H1 (cell line): Measurements from ENCODE around the gene ITGB7.

ENCODE experiments used
- KDM5A ChIP-seq: fragments of 200-600 bp; IDR thresholded peaks from 2 replicates; pipeline ENCODE4 v1.7.1; 2012; ENCODE audit warnings: mild to moderate bottlenecking, low read length, inconsistent platforms, mixed read lengths
- TF ChIP-seq, protein P1 (sequence below): IDR thresholded peaks from 2 replicates; pipeline ENCODE4 v1.6.1; 2012; ENCODE audit warnings: inconsistent platforms
- TF ChIP-seq, protein P2 (sequence below), 3 experiments: IDR thresholded peaks; 1 replicate in 2 of 3; 2 replicates in 1 of 3; pipeline versions ENCODE4 v1.5.1 to v1.6.1; 2011; ENCODE audit warnings: low read length in 3 of 3, mild to moderate bottlenecking in 3 of 3, inconsistent platforms in 2 of 3, low read depth in 1 of 3, moderate library complexity in 1 of 3; ENCODE audit not compliant: insufficient read depth in 1 of 3; ENCODE audit errors: control extremely low read depth in 1 of 3

DNA sequence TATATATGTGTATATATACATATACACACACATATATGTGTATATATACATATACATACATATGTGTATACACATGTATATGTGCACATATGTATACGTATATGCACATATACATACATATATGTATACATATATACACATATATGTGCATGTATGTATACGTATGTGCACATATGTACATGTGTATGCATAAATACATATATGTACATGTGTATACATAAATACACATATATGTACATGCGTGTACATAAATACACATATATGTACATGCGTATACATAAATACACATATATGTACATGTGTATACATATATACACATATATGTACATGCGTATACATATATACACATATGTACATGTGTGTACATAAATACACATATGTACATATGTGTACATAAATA lies 59.9 kb downstream of the ITGB7 start:
- TF ChIP-seq, protein P1, sequence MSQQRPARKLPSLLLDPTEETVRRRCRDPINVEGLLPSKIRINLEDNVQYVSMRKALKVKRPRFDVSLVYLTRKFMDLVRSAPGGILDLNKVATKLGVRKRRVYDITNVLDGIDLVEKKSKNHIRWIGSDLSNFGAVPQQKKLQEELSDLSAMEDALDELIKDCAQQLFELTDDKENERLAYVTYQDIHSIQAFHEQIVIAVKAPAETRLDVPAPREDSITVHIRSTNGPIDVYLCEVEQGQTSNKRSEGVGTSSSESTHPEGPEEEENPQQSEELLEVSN: no peak
- TF ChIP-seq, protein P2, sequence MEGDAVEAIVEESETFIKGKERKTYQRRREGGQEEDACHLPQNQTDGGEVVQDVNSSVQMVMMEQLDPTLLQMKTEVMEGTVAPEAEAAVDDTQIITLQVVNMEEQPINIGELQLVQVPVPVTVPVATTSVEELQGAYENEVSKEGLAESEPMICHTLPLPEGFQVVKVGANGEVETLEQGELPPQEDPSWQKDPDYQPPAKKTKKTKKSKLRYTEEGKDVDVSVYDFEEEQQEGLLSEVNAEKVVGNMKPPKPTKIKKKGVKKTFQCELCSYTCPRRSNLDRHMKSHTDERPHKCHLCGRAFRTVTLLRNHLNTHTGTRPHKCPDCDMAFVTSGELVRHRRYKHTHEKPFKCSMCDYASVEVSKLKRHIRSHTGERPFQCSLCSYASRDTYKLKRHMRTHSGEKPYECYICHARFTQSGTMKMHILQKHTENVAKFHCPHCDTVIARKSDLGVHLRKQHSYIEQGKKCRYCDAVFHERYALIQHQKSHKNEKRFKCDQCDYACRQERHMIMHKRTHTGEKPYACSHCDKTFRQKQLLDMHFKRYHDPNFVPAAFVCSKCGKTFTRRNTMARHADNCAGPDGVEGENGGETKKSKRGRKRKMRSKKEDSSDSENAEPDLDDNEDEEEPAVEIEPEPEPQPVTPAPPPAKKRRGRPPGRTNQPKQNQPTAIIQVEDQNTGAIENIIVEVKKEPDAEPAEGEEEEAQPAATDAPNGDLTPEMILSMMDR (IDR thresholded peaks at IDR 0.05; ENCODE audit: control extremely low read depth in 1 of 3, insufficient read depth in 1 of 3, low read depth in 1 of 3, low read length in 3 of 3): no peak
- TF ChIP-seq KDM5A: no peak
